Measurements from ENCODE around the gene LRGUK.

DNA sequence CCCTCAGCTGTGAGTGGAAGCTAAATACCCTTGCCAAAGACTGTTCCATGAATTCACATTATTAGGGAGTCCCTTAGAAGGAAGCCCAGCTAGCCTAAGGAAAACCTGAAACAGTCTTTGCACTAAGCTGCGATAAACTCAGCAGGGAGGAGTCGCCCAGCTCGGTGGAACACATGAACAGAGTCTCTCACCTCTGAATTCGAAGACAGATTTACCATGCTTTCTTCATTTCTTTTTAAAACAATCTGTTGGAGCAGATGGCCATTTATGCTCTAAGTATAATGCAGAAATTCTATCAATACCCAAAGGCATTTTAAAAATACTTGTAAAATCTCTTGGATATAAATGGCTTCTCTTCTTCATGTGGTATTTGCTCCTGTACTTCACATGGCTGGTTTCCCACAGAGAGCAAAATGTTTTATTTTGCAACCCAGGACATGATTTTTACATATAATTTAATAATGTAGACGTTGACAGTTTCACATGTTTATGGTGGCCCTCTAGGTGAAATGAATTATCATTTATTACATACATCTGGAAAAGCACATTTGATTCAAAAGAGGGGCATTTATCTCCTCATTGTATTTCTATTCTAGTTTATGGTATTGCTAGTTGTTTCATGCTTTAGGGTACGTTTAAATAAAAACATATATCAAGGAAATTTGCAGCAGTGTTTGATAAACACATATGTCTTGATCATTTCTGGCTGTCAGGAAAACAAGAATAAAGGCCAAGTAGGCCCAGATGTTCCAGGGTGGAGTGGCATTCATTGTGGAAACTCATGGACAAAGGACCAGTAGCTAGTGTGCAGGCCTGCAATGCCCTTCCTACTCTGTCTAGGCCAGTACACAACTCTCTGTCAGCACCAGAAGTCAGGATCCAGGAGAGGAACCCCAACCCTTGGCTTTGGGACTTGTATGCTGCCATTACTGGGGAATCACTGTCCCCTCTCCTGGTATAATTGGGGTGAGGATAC, 52.2 kb downstream of the LRGUK start:
- TF ChIP-seq, protein P1, sequence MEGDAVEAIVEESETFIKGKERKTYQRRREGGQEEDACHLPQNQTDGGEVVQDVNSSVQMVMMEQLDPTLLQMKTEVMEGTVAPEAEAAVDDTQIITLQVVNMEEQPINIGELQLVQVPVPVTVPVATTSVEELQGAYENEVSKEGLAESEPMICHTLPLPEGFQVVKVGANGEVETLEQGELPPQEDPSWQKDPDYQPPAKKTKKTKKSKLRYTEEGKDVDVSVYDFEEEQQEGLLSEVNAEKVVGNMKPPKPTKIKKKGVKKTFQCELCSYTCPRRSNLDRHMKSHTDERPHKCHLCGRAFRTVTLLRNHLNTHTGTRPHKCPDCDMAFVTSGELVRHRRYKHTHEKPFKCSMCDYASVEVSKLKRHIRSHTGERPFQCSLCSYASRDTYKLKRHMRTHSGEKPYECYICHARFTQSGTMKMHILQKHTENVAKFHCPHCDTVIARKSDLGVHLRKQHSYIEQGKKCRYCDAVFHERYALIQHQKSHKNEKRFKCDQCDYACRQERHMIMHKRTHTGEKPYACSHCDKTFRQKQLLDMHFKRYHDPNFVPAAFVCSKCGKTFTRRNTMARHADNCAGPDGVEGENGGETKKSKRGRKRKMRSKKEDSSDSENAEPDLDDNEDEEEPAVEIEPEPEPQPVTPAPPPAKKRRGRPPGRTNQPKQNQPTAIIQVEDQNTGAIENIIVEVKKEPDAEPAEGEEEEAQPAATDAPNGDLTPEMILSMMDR (IDR thresholded peaks at IDR 0.05): no peak
- TF ChIP-seq POLR2A (IDR thresholded peaks at IDR 0.05): no peak
